RKO (cell line): ENCODE results near the gene NDUFS6.

Experiments
- DNase-seq: peaks from one replicate; pipeline ENCODE4 v3.0.0-alpha.2; 2016; ENCODE audit warnings: low spot score

NDUFS6 gene

DNA sequence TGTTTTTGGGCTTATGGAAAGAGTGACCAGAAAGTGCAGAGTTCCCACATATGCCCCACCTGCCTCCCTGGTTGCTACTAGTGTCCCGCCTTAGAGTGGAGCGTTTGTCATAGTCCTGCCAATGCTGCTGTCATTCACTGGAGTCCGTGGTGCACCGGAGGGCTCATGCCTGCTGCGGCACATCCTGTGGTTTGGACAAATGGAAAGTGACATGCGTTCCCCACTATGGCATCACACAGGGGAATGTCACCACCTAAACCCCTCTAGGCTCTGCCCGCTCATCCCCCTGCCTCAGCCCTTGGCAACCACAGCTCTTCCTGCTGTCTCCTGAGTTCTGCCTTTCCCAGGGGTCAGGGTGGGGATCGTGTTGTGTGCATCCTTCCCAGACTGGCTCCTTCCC lies 52.3 kb downstream of the NDUFS6 start:
- no peak for DNase-seq

DNA sequence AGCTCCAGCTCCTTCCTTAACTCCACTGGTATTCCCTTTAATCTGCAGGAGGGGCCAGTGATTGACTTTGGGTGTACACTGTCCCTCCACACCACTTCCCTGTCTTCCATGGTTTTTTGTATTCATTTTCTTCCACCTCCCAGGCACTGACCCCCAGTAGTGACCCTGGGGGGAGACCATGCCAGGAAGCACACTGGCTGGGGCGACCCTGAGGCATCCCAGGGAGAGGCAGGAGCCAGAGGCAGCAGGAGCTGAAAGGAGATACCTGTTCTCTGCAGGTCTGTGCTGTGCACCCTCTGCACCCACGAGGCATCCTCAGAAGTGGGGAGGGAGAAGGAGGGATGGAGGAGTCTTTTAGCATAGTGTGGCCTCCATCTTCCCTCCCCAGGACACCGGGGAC lies 53.9 kb downstream of the NDUFS6 start:
- DNase-seq = no peak

DNA sequence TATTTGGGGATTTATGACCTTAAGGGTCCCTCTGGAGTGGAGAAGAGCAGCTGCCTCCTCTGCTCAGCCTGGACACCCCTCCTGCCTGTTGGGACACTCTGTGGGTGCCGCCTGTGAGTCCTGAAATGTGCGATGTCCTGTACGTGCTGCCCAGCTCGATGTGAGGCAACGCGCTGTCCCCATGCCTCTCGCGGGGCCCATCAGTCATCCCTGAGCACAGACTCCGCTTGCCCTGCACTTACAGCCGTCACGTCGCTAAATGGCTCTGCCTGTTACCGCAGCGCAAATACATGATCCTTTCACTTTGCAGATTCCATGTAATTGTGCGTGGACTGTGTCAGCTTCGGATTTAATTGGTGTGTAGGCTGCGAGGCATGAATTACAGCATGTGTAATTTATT lies 54.4 kb downstream of the NDUFS6 start:
- DNase-seq = no peak

DNA sequence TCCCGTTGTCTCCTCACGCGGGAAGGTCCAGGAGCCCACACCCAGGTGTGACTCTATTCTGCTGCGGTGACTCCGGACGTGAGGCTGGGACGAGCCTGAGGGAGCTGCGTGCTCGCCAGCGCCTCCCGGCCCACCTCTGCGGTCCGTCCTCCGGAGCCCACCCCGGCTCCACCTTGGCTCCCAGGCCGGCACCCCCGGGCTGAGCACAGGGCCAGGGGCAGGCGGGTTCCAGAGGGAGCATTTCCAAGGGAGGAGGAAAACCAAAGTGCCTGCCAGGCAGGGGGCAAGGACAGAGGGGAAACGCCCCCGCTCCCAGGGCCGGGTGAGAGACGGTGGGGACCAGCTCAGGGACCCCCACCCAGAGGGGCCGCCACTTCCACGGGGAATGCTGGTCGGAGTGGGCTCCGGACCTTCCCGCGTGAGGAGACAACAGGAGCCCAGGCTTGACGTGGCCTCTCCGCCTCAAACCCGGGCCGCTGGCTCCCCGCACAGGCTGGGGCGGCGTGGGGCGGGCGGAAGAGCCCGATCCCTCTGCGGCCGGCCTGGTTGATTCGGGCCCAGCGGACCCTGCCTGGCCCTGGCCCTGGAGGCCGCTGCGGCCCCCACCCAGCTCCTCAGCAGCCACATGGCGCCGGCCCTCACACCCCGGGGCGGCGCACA lies 55.5 kb downstream of the NDUFS6 start:
- DNase-seq = no peak

DNA sequence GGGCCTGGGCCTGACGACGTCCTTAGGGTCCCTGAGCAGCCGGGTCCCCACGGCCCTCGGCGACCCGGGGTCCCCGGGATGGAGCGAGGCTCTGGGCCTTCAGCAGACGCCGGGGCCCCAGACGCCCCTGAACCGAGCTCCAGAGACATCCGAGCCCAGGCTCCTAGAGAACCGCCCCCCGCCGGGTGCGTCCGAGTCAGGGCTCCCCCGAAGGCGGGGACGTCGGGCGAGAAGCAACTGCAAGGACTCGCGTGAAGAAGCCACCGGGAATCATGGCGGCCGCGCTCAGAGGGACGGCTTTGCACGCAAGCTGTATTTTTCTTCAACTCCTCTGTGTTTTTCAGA lies 56.0 kb downstream of the NDUFS6 start:
- DNase-seq = no peak

DNA sequence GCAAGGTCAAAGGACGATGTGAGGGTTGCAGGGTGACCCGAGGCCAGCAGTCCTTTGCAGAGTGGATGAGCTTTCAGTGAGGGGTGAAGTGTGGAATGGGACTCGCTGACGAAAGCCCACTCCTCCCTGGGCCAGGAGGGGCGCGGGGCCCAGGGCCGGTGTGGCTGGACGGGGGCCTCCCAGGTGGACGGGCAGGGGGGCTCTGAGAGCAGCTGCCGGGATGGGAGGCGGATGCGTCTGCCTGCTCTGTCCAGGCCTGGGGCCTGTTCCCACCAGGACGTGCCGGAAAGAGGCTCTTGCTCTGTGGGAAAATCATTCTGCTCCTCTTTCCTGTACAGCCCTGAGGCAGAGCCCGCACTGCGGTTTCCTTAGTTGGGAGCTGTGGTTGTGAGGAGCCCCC lies 57.2 kb downstream of the NDUFS6 start:
- DNase-seq = no peak

DNA sequence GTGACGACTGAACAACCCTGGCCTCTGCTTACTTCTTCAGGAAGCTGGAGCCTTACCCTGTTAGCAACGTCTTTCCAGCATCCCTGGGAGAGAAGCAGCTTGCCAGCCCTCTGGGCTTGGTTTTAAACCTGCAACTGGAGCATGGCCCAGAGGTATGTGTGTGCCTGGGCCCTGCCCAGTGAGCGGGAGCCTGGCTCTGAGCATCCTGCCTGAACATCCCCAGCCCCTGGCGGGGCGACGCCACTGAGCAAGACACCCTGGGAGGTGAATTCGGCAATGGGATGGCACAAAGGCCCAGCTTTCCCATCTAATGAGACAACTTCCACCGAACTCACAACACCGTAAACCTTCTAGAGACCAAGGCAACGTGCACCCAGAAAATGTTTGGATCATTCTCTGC lies 57.9 kb downstream of the NDUFS6 start:
- no peak for DNase-seq

DNA sequence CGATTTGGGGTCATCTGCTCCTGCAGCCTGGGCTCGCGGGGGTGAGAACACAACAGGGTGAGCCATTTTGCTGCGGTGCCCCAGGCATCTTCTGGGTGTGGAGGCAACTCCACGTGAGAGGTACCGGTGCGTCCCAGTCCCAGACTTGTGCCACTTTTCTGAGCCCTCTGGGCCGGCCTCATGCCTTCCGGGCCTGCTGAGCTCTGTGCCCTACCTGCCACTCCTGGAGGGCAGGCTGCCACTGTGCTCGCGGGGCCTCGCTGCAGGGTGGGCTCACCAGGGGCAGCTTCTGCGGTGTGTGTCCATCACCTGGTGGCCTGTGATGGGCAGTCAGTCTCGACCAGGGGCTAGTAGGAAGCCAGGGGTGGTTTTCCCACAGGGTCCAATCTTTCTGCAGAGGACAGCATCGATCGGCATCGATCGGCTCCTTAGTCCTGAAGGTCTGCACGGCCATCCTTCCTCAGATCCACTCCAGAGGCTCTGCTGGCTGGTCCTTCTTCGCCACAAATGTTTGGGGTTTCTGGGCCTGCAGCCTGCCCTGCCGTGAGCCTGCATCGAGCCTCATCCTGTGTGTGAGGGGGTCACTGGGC lies 58.9 kb downstream of the NDUFS6 start:
- DNase-seq = no peak

DNA sequence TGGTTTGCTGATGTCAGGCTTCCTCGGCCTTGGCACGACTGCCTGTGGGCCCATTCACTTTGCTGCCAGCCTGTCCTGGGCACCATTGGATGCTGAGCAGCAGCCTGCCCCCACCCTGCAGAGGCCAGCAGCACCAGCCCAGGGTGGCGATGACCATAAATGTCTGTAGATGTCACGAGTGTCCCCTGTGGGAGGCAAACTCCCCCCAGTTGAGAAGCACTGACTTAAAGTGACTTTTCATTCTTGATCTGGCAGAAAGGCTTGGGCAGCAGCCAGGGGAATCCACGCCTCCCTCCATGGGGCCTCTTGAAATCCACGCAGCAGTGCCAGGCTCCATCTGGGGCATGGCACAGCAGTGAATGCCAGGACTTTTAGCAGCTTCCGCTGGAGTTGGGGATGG lies 59.7 kb downstream of the NDUFS6 start:
- DNase-seq = no peak

DNA sequence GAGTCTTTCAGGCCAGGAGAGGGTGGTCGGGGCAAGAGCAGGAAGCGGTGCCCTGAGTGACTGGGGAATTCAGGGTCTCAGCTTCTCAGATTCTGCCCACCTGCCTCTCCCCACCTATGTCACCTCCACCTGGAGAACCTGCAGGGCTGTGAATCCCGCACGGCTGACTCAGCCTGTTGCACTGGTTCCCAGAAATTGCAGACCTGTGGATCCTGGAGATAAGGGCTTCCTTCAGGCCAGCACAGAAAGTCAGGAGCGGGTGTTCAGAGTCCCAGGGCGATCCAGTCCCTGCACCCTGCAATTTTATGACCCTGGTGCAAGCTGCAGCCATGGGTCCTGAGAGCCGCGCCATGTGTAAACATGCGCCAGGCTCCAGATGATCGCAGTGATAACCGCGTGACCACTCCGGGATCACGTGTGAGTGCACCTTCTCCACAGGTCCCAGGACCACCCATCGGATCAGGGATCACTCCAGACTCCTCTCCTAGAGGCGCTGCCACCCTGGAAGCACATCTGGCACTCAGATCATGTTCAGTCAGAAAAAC lies 63.8 kb downstream of the NDUFS6 start:
- no peak for DNase-seq

DNA sequence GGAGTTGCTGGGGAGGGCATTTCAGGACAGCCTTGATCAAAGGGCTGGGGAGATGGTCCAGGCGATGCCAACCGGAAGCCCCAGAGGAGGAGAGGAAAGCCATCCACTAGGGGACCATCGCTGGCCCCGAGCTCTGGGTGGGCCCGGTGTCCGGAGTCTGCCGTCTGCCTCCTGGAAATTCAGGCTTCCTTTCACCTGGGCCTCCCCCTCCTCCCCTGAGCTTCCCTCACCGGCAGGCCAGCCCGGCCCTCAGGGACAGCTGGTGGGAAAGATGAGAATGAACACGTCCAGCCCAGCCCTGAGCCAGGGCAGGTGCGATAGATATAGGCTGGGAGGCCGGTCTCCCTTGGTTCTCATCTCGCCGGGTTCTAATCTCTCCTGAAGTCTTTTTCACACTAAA lies 64.3 kb downstream of the NDUFS6 start:
- no peak for DNase-seq
